HepG2 (cell line): ENCODE measurements around the gene RGPD5. TPM values are rescaled to one million over a fixed set of nuclear protein-coding genes. Genes with fewer than 3 reads are reported as not detected.
"Not testable (repeated sequence)": the region's sequence is repeated elsewhere in the genome, so short reads cannot be mapped to it uniquely, and the experiment has no call there.

Experiments
- ATAC-seq: fragments of 200-7000 bp; cut with Tn5 transposase; 3 replicates; pipeline ENCODE4 v1.9.1; 2020; ENCODE audit warnings: mild to moderate bottlenecking, moderate library complexity
- BruUV-seq: library from RNA; stranded (reverse); fragments of 400-500 nt; replicated peaks from 2 replicates; lab custom pipeline; 2021; lab: Mats Ljungman, UMichigan
- CTCF ChIA-PET: fragments of 300-600 bp; formaldehyde crosslinking; extraction: SDS; loops from one replicate; lab custom pipeline; 2021; ENCODE audit warnings: low total read pairs, inconsistent platforms, low intra/inter-chr PET ratio; lab: Yijun Ruan, JAX
- POLR2A ChIA-PET: fragments of 350-600 bp; sonication (Branson Sonifier 250); formaldehyde crosslinking; loops from one replicate; lab custom pipeline; 2020; ENCODE audit warnings: antibody characterized with exemption, inconsistent platforms; lab: Yijun Ruan, JAX
- DNase-seq: peaks from one replicate; pipeline ENCODE4 v3.0.0-alpha.2; 2015; ENCODE audit warnings: low spot score
- FAIRE-seq: peaks from 3 replicates; lab custom pipeline; 2011; peaks lifted over from hg19 to GRCh38; lab: Jason Lieb, UNC
- H2AFZ ChIP-seq: one replicate; pipeline ENCODE4 v1.6.1; 2011; ENCODE audit warnings: low read length, inconsistent platforms
- H3K27ac ChIP-seq: fragments of 300-600 bp; 3 replicates; pipeline ENCODE4 v1.8.0; 2011; ENCODE audit warnings: mixed run types, mild to moderate bottlenecking, mixed read lengths, low read length, inconsistent platforms; ENCODE audit not compliant: insufficient read depth; ENCODE audit errors: extremely low read length
- H3K27me3 ChIP-seq, 2 experiments: fragments of 200-600 bp in 1 of 2; 2 replicates in 1 of 2; 3 replicates in 1 of 2; pipeline versions ENCODE4 v1.6.0 to v1.8.0; 2011; ENCODE audit warnings: low read length in 2 of 2, mild to moderate bottlenecking in 2 of 2, moderate library complexity in 2 of 2, inconsistent platforms in 1 of 2; ENCODE audit not compliant: insufficient read depth in 2 of 2, control insufficient read depth in 1 of 2
- H3K36me3 ChIP-seq, 2 experiments: fragments of 200-600 bp in 1 of 2; replicated peaks in 1 of 2; 2 replicates in 1 of 2; 3 replicates in 1 of 2; pipeline versions ENCODE4 v1.5.1 to v1.8.0; 2011; ENCODE audit warnings: low read length in 2 of 2, inconsistent platforms in 1 of 2; ENCODE audit not compliant: insufficient read depth in 2 of 2, control insufficient read depth in 1 of 2
- H3K4me1 ChIP-seq: 2 replicates; pipeline ENCODE4 v1.5.1; 2012; ENCODE audit warnings: low read length, inconsistent platforms; ENCODE audit not compliant: insufficient read depth
- H3K4me2 ChIP-seq: 2 replicates; pipeline ENCODE4 v1.6.0; 2011; ENCODE audit warnings: low read depth, low read length, inconsistent platforms
- H3K4me3 ChIP-seq, 3 experiments: fragments of 200-600 bp in 1 of 3; sonication (generic), shearing (Covaris generic) in 1 of 3; replicated peaks in 1 of 3; 2 replicates each; pipeline ENCODE4 v1.5.1; 2011 to 2016; ENCODE audit warnings: low read length in 3 of 3, inconsistent platforms in 2 of 3, low read depth in 2 of 3, mild to moderate bottlenecking in 2 of 3, control low read depth in 1 of 3, mixed read lengths in 1 of 3; ENCODE audit not compliant: insufficient read depth in 1 of 3
- H3K79me2 ChIP-seq: one replicate; pipeline ENCODE4 v1.6.1; 2011; ENCODE audit warnings: low read length, inconsistent platforms; ENCODE audit not compliant: insufficient read depth
- H3K9ac ChIP-seq: 2 replicates; pipeline ENCODE4 v1.6.0; 2011; ENCODE audit warnings: mild to moderate bottlenecking, low read depth, low read length, inconsistent platforms; ENCODE audit not compliant: insufficient read depth
- H3K9me3 ChIP-seq: 2 replicates; pipeline ENCODE4 v1.5.1; 2012; ENCODE audit warnings: mild to moderate bottlenecking, low read length
- H4K20me1 ChIP-seq: 2 replicates; pipeline ENCODE4 v1.6.0; 2011; ENCODE audit warnings: inconsistent platforms, mild to moderate bottlenecking, low read length, moderate library complexity; ENCODE audit not compliant: insufficient read depth
- WGBS: methylation state at CpG from one replicate; pipeline ENCODE4 v1.1.6; 2017; ENCODE audit warnings: low lambda C conversion rate; 5-methylcytosine and 5-hydroxymethylcytosine counted together
- in situ Hi-C: cut with HindIII; loops from 2 replicates; pipeline ENCODE4 v1.10.0; 2017; ENCODE audit warnings: low pct_unique_long_range_greater_than_20kb; ENCODE audit not compliant: extremely low pct_ligation_motif_present
- intact Hi-C: fragments of 100-400 bp; cut with micrococcal nuclease; formaldehyde crosslinking; loops from one replicate; pipeline ENCODE4 v1.10.0; 2022; ENCODE audit not compliant: unreplicated experiment
- polyA plus RNA-seq, 8 experiments: library from polyadenylated mRNA; depleted of rRNA in 3 of 8; stranded (reverse) in 7 of 8; unstranded in 1 of 8; fragments of >200 nt; fragmentation: Illumina TruSeq in 4 of 8; extraction: Trizol in 4 of 8; gene quantifications; 2 replicates each; pipeline versions ENCODE4 v1.2.1 to v1.2.3, GENCODE V29; 2011 to 2016; ENCODE audit warnings: low read depth in 4 of 8, missing spikeins in 1 of 8, mixed read lengths in 1 of 8; ENCODE audit not compliant: insufficient read depth in 1 of 8
- total RNA-seq, 5 experiments: library from RNA; depleted of rRNA; stranded (reverse); fragments of >200 nt; fragmentation: Illumina TruSeq; extraction: Trizol; gene quantifications; 2 replicates each; pipeline ENCODE4 v1.2.3, GENCODE V29; 2016; ENCODE audit warnings: low read depth in 1 of 5

The RGPD5 gene
- total and polyA plus RNA-seq, 2 of the 13 experiments (the other 11 are each of a cell fraction or from before 2014, with no cell fraction given) = 12.0 to 16.4 TPM

DNA sequence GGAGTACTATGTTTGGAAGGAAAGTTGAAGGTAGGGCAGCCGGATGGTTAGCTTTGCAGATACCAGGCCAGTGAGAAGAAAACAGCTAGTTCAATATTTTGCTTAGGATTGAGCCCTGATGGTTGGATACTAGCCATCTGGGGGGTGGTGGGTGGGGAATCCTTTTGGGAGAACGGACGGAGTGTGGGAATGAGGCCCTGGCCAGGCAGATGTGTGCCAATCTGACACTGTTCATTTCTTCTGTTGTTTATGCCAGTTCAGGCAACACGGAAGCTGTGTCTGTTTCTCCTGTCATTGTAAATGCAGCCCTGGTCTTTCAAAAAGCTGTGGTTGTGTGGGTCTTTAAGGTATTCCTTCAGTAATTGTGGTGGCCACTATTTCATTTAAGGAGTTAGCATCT, 96.9 kb downstream of the RGPD5 start:
- BruUV-seq, H3K27ac ChIP-seq, ATAC-seq, H3K4me3 ChIP-seq, FAIRE-seq, H3K9me3 ChIP-seq, H3K27me3 ChIP-seq, in situ Hi-C loops, H3K79me2 ChIP-seq, H3K4me2 ChIP-seq, H3K36me3 ChIP-seq, H3K4me1 ChIP-seq, DNase-seq, intact Hi-C loops, H2AFZ ChIP-seq, CTCF ChIA-PET, H3K9ac ChIP-seq, H4K20me1 ChIP-seq, POLR2A ChIA-PET: not testable (repeated sequence)
- no CpG with 5 or more reads among the region's 4 CpGs for WGBS

DNA sequence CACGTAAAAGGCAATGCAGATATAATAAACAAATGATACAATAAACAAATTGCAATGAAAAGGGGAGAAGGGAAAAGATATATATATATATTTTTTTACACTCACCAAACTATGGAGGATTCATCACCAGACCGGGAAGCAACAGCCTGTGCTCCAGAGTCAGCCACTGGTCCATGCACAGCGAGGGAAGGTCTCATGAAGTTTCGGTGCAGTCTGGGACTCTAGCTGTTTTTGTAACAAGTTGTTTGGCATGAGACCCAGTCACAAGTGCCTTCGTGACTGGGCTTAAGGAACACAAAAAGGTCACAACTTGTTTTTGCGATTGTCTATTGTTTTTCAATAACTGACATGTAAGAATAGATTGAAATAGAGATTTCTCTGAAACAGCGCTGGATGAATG, 99.6 kb downstream of the RGPD5 start:
- intact Hi-C loops, H3K9ac ChIP-seq, H2AFZ ChIP-seq, H3K9me3 ChIP-seq, CTCF ChIA-PET, BruUV-seq, H3K4me2 ChIP-seq, H3K4me1 ChIP-seq, in situ Hi-C loops, FAIRE-seq, H3K36me3 ChIP-seq, H3K27me3 ChIP-seq, H4K20me1 ChIP-seq, H3K27ac ChIP-seq, H3K79me2 ChIP-seq, POLR2A ChIA-PET, DNase-seq, H3K4me3 ChIP-seq: not testable (repeated sequence)
- no CpG with 5 or more reads among the region's 7 CpGs for WGBS
- ATAC-seq = peak; percentile 40; the same call in 1 of the 3 replicates

DNA sequence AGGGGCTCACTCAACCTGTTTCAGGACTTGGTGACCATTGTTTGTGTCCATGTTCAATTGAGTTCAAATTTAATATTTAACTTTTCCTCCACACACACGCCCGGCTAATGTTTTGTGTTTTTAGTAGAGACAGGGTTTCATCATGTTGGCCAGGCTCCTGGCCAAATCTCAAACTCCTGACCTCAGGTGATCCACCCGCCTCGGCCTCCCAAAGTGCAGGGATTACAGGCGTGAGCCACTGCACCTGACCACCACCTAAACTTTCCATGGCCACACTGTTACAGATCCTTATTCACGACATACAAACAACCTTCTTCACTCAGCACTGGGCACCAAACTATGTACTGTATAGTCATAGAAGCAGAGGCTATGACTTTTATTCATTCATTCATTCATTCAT, 100.0 kb downstream of the RGPD5 start:
- H3K4me3 ChIP-seq, POLR2A ChIA-PET, H3K79me2 ChIP-seq, DNase-seq, H2AFZ ChIP-seq, H3K4me2 ChIP-seq, BruUV-seq, H3K27ac ChIP-seq, H3K36me3 ChIP-seq, H4K20me1 ChIP-seq, H3K9ac ChIP-seq, intact Hi-C loops, CTCF ChIA-PET, in situ Hi-C loops, H3K4me1 ChIP-seq, FAIRE-seq, H3K27me3 ChIP-seq, H3K9me3 ChIP-seq: not testable (repeated sequence)
- peak; percentile 35 for ATAC-seq
- WGBS = no CpG with 5 or more reads among the region's 6 CpGs

DNA sequence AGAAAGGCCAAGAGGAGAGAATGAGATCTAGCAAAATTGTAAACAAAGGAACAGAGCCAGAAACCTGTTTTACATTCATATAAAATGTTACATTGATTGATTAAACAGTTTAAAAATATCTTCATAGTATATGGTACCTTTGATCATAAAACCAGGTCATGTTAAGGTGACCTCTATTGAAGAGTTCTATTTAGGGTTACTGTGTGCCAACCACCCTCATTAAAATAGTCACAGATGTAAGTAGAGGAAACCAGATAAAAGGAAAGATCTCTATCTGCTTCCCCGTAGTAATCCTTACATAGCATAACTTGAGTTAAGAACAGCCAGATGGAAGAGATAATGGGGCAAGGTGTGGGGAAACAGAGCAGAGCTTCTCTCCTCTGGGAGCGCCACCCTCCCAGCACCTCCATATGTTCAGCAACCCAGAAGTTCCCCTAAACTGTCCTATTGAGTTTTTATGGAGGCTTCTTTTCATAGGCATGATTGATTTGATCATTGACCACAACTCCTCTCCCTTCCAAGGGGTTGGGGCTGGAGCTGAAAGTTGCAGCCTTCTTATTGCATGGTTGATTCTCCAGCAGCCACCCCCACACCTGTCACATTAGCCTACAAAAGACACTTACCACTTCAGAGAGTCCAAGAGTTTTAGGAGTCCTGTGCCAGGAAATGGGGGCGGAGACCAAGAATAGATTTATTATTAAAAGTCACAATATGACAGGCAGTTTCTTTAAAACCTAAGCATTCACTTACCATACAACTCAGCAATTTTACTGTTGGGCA, 101.2 kb downstream of the RGPD5 start:
- H3K27ac ChIP-seq, H3K9ac ChIP-seq, H3K79me2 ChIP-seq, H3K4me3 ChIP-seq, BruUV-seq, H2AFZ ChIP-seq, H3K4me2 ChIP-seq, H3K4me1 ChIP-seq, POLR2A ChIA-PET, FAIRE-seq, H4K20me1 ChIP-seq, H3K9me3 ChIP-seq, DNase-seq, H3K36me3 ChIP-seq, CTCF ChIA-PET, H3K27me3 ChIP-seq, intact Hi-C loops, in situ Hi-C loops, ATAC-seq: not testable (repeated sequence)
- WGBS = no CpG with 5 or more reads among the region's 3 CpGs
